ENCODE measurements around the gene ABCG4.

DNA sequence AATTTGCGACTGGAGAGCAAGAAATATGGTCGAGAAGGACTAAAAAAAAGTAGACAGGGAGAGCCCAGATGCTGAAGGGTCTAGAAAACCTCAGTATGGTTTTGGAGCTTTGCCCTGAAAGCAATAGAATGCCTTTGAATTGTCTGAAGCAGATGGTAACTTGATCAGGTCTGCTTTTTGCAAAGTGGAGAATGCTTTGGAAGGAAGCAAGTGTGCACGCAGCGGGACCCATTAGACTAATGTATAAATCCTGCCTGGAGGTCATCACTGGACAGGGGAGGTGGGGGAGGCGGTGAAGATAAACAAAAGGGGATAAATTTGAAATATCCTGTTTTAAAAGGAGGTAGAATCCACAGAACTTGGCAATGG lies 28.2 kb upstream of the ABCG4 start:
- TF ChIP-seq, protein P1, sequence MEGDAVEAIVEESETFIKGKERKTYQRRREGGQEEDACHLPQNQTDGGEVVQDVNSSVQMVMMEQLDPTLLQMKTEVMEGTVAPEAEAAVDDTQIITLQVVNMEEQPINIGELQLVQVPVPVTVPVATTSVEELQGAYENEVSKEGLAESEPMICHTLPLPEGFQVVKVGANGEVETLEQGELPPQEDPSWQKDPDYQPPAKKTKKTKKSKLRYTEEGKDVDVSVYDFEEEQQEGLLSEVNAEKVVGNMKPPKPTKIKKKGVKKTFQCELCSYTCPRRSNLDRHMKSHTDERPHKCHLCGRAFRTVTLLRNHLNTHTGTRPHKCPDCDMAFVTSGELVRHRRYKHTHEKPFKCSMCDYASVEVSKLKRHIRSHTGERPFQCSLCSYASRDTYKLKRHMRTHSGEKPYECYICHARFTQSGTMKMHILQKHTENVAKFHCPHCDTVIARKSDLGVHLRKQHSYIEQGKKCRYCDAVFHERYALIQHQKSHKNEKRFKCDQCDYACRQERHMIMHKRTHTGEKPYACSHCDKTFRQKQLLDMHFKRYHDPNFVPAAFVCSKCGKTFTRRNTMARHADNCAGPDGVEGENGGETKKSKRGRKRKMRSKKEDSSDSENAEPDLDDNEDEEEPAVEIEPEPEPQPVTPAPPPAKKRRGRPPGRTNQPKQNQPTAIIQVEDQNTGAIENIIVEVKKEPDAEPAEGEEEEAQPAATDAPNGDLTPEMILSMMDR (conservative IDR thresholded peaks at IDR 0.05): no peak
- no peak for TF ChIP-seq ZFX (IDR thresholded peaks at IDR 0.05)
